Neural progenitor cell (in vitro differentiated cells): ENCODE measurements around the gene TEX19.

Experiments
- EZH2 ChIP-seq: fragments of 200-600 bp; sonication (generic); IDR thresholded peaks from 2 replicates; pipeline ENCODE4 v1.6.1; 2017; ENCODE audit warnings: antibody characterized with exemption, mild to moderate bottlenecking, moderate library complexity
- EZH2phosphoT487 ChIP-seq: fragments of 200-600 bp; sonication (generic); IDR thresholded peaks from 2 replicates; pipeline ENCODE4 v1.6.1; 2017; ENCODE audit warnings: antibody characterized with exemption
- TF ChIP-seq, protein P1 (sequence below): fragments of 200-600 bp; sonication (generic); IDR thresholded peaks from 2 replicates; pipeline ENCODE4 v1.5.1; 2017; ENCODE audit warnings: antibody characterized with exemption, mild to moderate bottlenecking

DNA sequence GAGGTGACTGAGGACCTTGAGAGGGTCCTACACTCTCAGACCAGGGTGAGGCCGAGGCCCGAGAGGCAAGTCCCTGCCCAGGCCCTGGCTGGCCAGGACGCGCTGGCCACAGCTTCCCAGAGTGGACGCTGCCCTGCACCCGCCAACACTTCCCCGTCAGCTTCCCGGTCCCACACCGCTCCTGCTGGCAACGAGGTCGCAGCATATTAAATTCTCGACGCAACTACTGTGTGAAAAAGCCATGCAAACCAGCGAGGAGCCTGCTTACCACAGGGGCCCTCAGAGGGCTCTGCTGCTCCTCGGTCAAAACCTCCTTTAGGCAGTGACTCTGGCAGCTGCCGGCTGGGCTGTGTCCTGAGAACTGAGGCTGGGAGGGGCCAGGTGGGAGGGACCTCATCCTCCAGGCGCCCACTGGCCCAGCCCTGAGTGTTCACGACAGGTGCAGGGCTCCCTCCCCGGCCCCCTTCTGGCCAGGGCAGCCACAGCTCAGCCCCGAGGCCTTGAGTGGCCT, 2.1 kb upstream of the TEX19 start:
- TF ChIP-seq EZH2phosphoT487 (no peak), EZH2 (no peak)
- TF ChIP-seq, protein P1, sequence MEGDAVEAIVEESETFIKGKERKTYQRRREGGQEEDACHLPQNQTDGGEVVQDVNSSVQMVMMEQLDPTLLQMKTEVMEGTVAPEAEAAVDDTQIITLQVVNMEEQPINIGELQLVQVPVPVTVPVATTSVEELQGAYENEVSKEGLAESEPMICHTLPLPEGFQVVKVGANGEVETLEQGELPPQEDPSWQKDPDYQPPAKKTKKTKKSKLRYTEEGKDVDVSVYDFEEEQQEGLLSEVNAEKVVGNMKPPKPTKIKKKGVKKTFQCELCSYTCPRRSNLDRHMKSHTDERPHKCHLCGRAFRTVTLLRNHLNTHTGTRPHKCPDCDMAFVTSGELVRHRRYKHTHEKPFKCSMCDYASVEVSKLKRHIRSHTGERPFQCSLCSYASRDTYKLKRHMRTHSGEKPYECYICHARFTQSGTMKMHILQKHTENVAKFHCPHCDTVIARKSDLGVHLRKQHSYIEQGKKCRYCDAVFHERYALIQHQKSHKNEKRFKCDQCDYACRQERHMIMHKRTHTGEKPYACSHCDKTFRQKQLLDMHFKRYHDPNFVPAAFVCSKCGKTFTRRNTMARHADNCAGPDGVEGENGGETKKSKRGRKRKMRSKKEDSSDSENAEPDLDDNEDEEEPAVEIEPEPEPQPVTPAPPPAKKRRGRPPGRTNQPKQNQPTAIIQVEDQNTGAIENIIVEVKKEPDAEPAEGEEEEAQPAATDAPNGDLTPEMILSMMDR, result no peak
